ENCODE measurements around the gene STXBP5. TPM values are rescaled to one million over a fixed set of nuclear protein-coding genes. Genes with fewer than 3 reads are reported as not detected.

Gene STXBP5
- polyA plus RNA-seq, 1 donor (not counting 4 experiments of a cell fraction or from before 2014, with no cell fraction given) = 19.4 TPM

GRCh38 chr6:147159536-147160374, 44.5 kb upstream of the STXBP5 start:
- peaks cover 6% of the 10 kb centered on the region for H3K4me1 ChIP-seq (ENCODE audit: control insufficient read depth, extremely low read depth, insufficient read depth, low read length)
- H3K79me2 ChIP-seq (ENCODE audit: control insufficient read depth, insufficient read depth, low read length) = no peaks in the 10 kb centered on the region
- no peaks in the 10 kb centered on the region for H3K9me1 ChIP-seq (ENCODE audit: control insufficient read depth, extremely low read depth, insufficient read depth, low read length)
- peak; percentile 13 for FAIRE-seq
- DNase-seq (ENCODE audit: low read depth, low spot score) = no peak
- no peak overlapping the region for H2AFZ ChIP-seq (ENCODE audit: control insufficient read depth, low read length)
- dilution Hi-C loops (cut with MboI; ENCODE audit: extremely low pct_ligation_motif_present, low sequenced_read_pairs) = no loop called here
- H3K9me3 ChIP-seq (ENCODE audit: control insufficient read depth, low read depth, low read length) = no peaks in the 10 kb centered on the region
- H4K20me1 ChIP-seq (ENCODE audit: control insufficient read depth, extremely low read depth, insufficient read depth, low read length) = no peaks in the 10 kb centered on the region
- H3K27ac ChIP-seq (ENCODE audit: control insufficient read depth, insufficient read depth, low read length) = no peak overlapping the region
- no peak overlapping the region for H3K9ac ChIP-seq (ENCODE audit: control insufficient read depth, extremely low read depth, insufficient read depth, low read length)
- H3K4me2 ChIP-seq (ENCODE audit: control insufficient read depth, extremely low read depth, insufficient read depth, low read depth, low read length) = no peak overlapping the region
- H3K27me3 ChIP-seq (ENCODE audit: control insufficient read depth, extremely low read depth, insufficient read depth, low read length) = no peaks in the 10 kb centered on the region
- TF ChIP-seq CTCF (optimal IDR thresholded peaks at IDR 0.05 in 1 of 3, IDR thresholded peaks at IDR 0.05 in 1 of 3, conservative IDR thresholded peaks at IDR 0.05 in 1 of 3; ENCODE audit: extremely low read depth in 1 of 3, insufficient read depth in 2 of 3, low read length in 3 of 3) = no peak
- TF ChIP-seq EZH2 (IDR thresholded peaks at IDR 0.05; ENCODE audit: low read length) = no peak
- no peaks in the 10 kb centered on the region for H3K36me3 ChIP-seq (ENCODE audit: control insufficient read depth in 2 of 2, extremely low read depth in 1 of 2, insufficient read depth in 2 of 2, low read length in 2 of 2)
- no peak overlapping the region for H3K4me3 ChIP-seq (ENCODE audit: control insufficient read depth in 2 of 3, extremely low read depth in 1 of 3, insufficient read depth in 2 of 3, low read depth in 1 of 3, low read length in 3 of 3)

- Histone ChIP-seq H3K79me2 (ENCODE audit: control insufficient read depth, insufficient read depth, low read length) (no peaks in the 10 kb centered on the region), H2AFZ (ENCODE audit: control insufficient read depth, low read length) (no peak overlapping the region), H3K36me3 (ENCODE audit: control insufficient read depth in 2 of 2, extremely low read depth in 1 of 2, insufficient read depth in 2 of 2, low read length in 2 of 2) (no peaks in the 10 kb centered on the region), H3K9me1 (ENCODE audit: control insufficient read depth, extremely low read depth, insufficient read depth, low read length) (no peaks in the 10 kb centered on the region), H3K9ac (ENCODE audit: control insufficient read depth, extremely low read depth, insufficient read depth, low read length) (no peak overlapping the region), H3K9me3 (ENCODE audit: control insufficient read depth, low read depth, low read length) (no peaks in the 10 kb centered on the region), H3K27ac (ENCODE audit: control insufficient read depth, insufficient read depth, low read length) (no peak overlapping the region), H4K20me1 (ENCODE audit: control insufficient read depth, extremely low read depth, insufficient read depth, low read length) (no peaks in the 10 kb centered on the region), H3K27me3 (ENCODE audit: control insufficient read depth, extremely low read depth, insufficient read depth, low read length) (no peaks in the 10 kb centered on the region), H3K4me1 (ENCODE audit: control insufficient read depth, extremely low read depth, insufficient read depth, low read length) (peaks cover 3% of the 10 kb centered on the region), H3K4me2 (ENCODE audit: control insufficient read depth, extremely low read depth, insufficient read depth, low read depth, low read length) (no peak overlapping the region), H3K4me3 (ENCODE audit: control insufficient read depth in 2 of 3, extremely low read depth in 1 of 3, insufficient read depth in 2 of 3, low read depth in 1 of 3, low read length in 3 of 3) (no peak overlapping the region)
- dilution Hi-C loops (cut with MboI; ENCODE audit: extremely low pct_ligation_motif_present, low sequenced_read_pairs) = no loop called here
- DNase-seq (ENCODE audit: low read depth, low spot score) = no peak
- no peak for FAIRE-seq
- TF ChIP-seq EZH2 (IDR thresholded peaks at IDR 0.05; ENCODE audit: low read length) (no peak), CTCF (optimal IDR thresholded peaks at IDR 0.05 in 1 of 3, IDR thresholded peaks at IDR 0.05 in 1 of 3, conservative IDR thresholded peaks at IDR 0.05 in 1 of 3; ENCODE audit: extremely low read depth in 1 of 3, insufficient read depth in 2 of 3, low read length in 3 of 3) (no peak)
Measured at GRCh38 chr6:147160593-147160992, 43.6 kb upstream of the STXBP5 start.
